K562 (cell line): ENCODE results near the gene ENOX2. TPM values are rescaled to one million over a fixed set of nuclear protein-coding genes. Genes with fewer than 3 reads are reported as not detected.

Experiments used
- ATAC-seq: fragments of 200-7000 bp; cut with Tn5 transposase; 3 replicates; pipeline ENCODE4 v1.9.1; 2020; ENCODE audit warnings: moderate library complexity
- BruUV-seq: library from RNA; stranded (reverse); fragments of 400-500 nt; replicated peaks from 2 replicates; lab custom pipeline; 2021; lab: Mats Ljungman, UMichigan
- CTCF ChIA-PET: fragments of 300-600 bp; formaldehyde crosslinking; extraction: SDS; loops from one replicate; lab custom pipeline; 2021; ENCODE audit warnings: low intra/inter-chr PET ratio; lab: Yijun Ruan, JAX
- POLR2A ChIA-PET: fragments of 300-600, 350-650 bp; sonication (Branson Sonifier 250); formaldehyde crosslinking; extraction: SDS; loops from one replicate; lab custom pipeline; 2021; ENCODE audit warnings: antibody characterized with exemption, inconsistent platforms; lab: Yijun Ruan, JAX
- DNase-seq, 4 experiments: peaks; one replicate each; pipeline versions ENCODE4 v3.0.0 to v3.0.0-alpha.2; 2011 to 2018; ENCODE audit warnings: low spot score in 3 of 4, mixed read lengths in 3 of 4; ENCODE audit errors: extremely low read depth in 1 of 4
- FAIRE-seq: peaks from 2 replicates; lab custom pipeline; 2011; peaks lifted over from hg19 to GRCh38; lab: Jason Lieb, UNC
- H2AFZ ChIP-seq: 2 replicates; pipeline ENCODE4 v1.6.0; 2011; ENCODE audit warnings: low read depth, low read length, control low read depth, inconsistent platforms
- H3K27ac ChIP-seq: fragments of 200-600 bp; 3 replicates; pipeline ENCODE4 v1.8.0; 2011; ENCODE audit warnings: low read depth, mild to moderate bottlenecking, control low read depth, inconsistent platforms, low read length, moderate library complexity, mixed read lengths; ENCODE audit errors: extremely low read depth
- H3K27me3 ChIP-seq, 2 experiments: fragments of 300-600 bp in 1 of 2; 2 replicates in 1 of 2; 3 replicates in 1 of 2; pipeline versions ENCODE4 v1.6.0 to v1.8.0; 2011; ENCODE audit warnings: inconsistent platforms in 2 of 2, low read length in 2 of 2, mild to moderate bottlenecking in 1 of 2, mixed read lengths in 1 of 2, moderate library complexity in 1 of 2; ENCODE audit not compliant: control insufficient read depth in 2 of 2, insufficient read depth in 2 of 2
- H3K36me3 ChIP-seq: fragments of 300-600 bp; 3 replicates; pipeline ENCODE4 v1.8.0; 2011; ENCODE audit warnings: mild to moderate bottlenecking, low read length, inconsistent platforms; ENCODE audit not compliant: control insufficient read depth, insufficient read depth
- H3K4me1 ChIP-seq, 2 experiments: fragments of 200-600 bp in 1 of 2; replicated peaks in 1 of 2; 2 replicates in 1 of 2; 3 replicates in 1 of 2; pipeline versions ENCODE4 v1.5.1 to v1.8.0; 2011; ENCODE audit warnings: inconsistent platforms in 2 of 2, low read length in 2 of 2, mild to moderate bottlenecking in 1 of 2, mixed read lengths in 1 of 2, moderate library complexity in 1 of 2; ENCODE audit not compliant: control insufficient read depth in 2 of 2, insufficient read depth in 2 of 2
- H3K4me2 ChIP-seq: 2 replicates; pipeline ENCODE4 v1.6.1; 2011; ENCODE audit warnings: low read length, control low read depth, inconsistent platforms, mixed read lengths; ENCODE audit not compliant: insufficient read depth
- H3K4me3 ChIP-seq: fragments of 200-600 bp; sonication (generic), shearing (Covaris generic); 2 replicates; pipeline ENCODE4 v1.5.1; 2016; ENCODE audit warnings: control low read depth, inconsistent platforms
- H3K79me2 ChIP-seq: fragments of 200-600 bp; 3 replicates; pipeline ENCODE4 v1.8.0; 2011; ENCODE audit warnings: low read length, inconsistent platforms; ENCODE audit not compliant: control insufficient read depth, insufficient read depth
- H3K9ac ChIP-seq, 2 experiments: 2 replicates each; pipeline versions ENCODE4 v1.6.0 to v1.6.1; 2011; ENCODE audit warnings: low read depth in 2 of 2, low read length in 2 of 2, control low read depth in 1 of 2, inconsistent platforms in 1 of 2, mild to moderate bottlenecking in 1 of 2, mixed read lengths in 1 of 2; ENCODE audit not compliant: insufficient read depth in 1 of 2
- H3K9me1 ChIP-seq: one replicate; pipeline ENCODE4 v1.6.0; 2011; ENCODE audit warnings: inconsistent platforms, mild to moderate bottlenecking, low read length, moderate library complexity; ENCODE audit not compliant: control insufficient read depth, insufficient read depth
- H3K9me3 ChIP-seq: replicated peaks from 2 replicates; pipeline ENCODE4 v1.5.1; 2011; ENCODE audit warnings: low read depth, low read length, inconsistent platforms; ENCODE audit not compliant: control insufficient read depth, insufficient read depth
- H4K20me1 ChIP-seq: replicated peaks from 2 replicates; pipeline ENCODE4 v1.6.1; 2011; ENCODE audit warnings: low read length, inconsistent platforms, mixed read lengths; ENCODE audit not compliant: control insufficient read depth, insufficient read depth
- CHD4 ChIP-seq: fragments of 200-600 bp; sonication (generic); IDR thresholded peaks from 3 replicates; pipeline ENCODE4 v1.6.1; 2012; ENCODE audit warnings: low read depth, mild to moderate bottlenecking, mixed read lengths, low read length, inconsistent platforms; ENCODE audit not compliant: insufficient read depth, insufficient replicate concordance, poor library complexity, severe bottlenecking
- HDAC6 ChIP-seq: IDR thresholded peaks from 2 replicates; pipeline ENCODE4 v1.6.1; 2012; ENCODE audit warnings: low read depth, mild to moderate bottlenecking, control low read depth, inconsistent platforms, low read length, moderate library complexity
- L3MBTL2 ChIP-seq: fragments of 450-650 bp; IDR thresholded peaks from 2 replicates; pipeline ENCODE4 v1.6.1; 2016; ENCODE audit warnings: mild to moderate bottlenecking, moderate library complexity
- MTA1 ChIP-seq: fragments of 450-650 bp; IDR thresholded peaks from 2 replicates; pipeline ENCODE4 v1.6.1; 2017; ENCODE audit warnings: borderline replicate concordance
- NELFE ChIP-seq: IDR thresholded peaks from 2 replicates; pipeline ENCODE4 v1.6.1; 2011; ENCODE audit warnings: mild to moderate bottlenecking; ENCODE audit not compliant: insufficient read depth, insufficient read length
- POLR2B ChIP-seq: fragments of 450-650 bp; IDR thresholded peaks from 2 replicates; pipeline ENCODE4 v1.6.1; 2018; ENCODE audit warnings: low read depth; ENCODE audit not compliant: partially characterized antibody
- PYGO2 ChIP-seq: fragments of 450-650 bp; IDR thresholded peaks from 2 replicates; pipeline ENCODE4 v1.6.1; 2016; ENCODE audit warnings: mild to moderate bottlenecking, missing genetic modification characterization, moderate library complexity, missing compliant biosample characterization
- SRSF1 ChIP-seq: fragments of 200-400 bp; formaldehyde crosslinking; IDR thresholded peaks from 2 replicates; pipeline ENCODE4 v1.6.1; 2017; ENCODE audit warnings: mild to moderate bottlenecking, low read depth, low read length, moderate library complexity
- SRSF9 ChIP-seq: fragments of 200-400 bp; formaldehyde crosslinking; IDR thresholded peaks from 2 replicates; pipeline ENCODE4 v1.6.1; 2017; ENCODE audit warnings: low read depth, low read length, borderline replicate concordance
- THRAP3 ChIP-seq: fragments of 450-650 bp; IDR thresholded peaks from 2 replicates; pipeline ENCODE4 v1.6.1; 2016; ENCODE audit warnings: mild to moderate bottlenecking, inconsistent platforms, borderline replicate concordance
- ZEB2 ChIP-seq: fragments of 450-650 bp; IDR thresholded peaks from 2 replicates; pipeline ENCODE4 v1.6.1; 2016
- ZNF121 ChIP-seq: sonication (generic); formaldehyde crosslinking; conservative IDR thresholded peaks from 2 replicates; pipeline ENCODE4 v1.8.0; 2022; ENCODE audit warnings: missing genetic modification reagents
- ZNF311 ChIP-seq: fragments of 250-450 bp; sonication (Bioruptor Pico); IDR thresholded peaks from 2 replicates; pipeline ENCODE4 v1.4.0; 2020; ENCODE audit warnings: mild to moderate bottlenecking, moderate library complexity
- ZNF561 ChIP-seq: fragments of 450-650 bp; formaldehyde crosslinking; conservative IDR thresholded peaks from 2 replicates; pipeline ENCODE4 v1.4.0; 2020; ENCODE audit warnings: mild to moderate bottlenecking, moderate library complexity
- ZNF589 ChIP-seq: fragments of 200-800 bp; sonication (Bioruptor generic); IDR thresholded peaks from 2 replicates; pipeline ENCODE4 v1.6.1; 2016; ENCODE audit warnings: low read depth, missing genetic modification characterization, missing compliant biosample characterization
- WGBS: fragments of 100-300 bp; shearing (Covaris generic); methylation state at CpG from one replicate; pipeline ENCODE4 v1.1.6; 2016; ENCODE audit warnings: low coverage, mixed read lengths; ENCODE audit not compliant: insufficient coverage; ENCODE audit errors: missing lambda C conversion rate; 5-methylcytosine and 5-hydroxymethylcytosine counted together
- in situ Hi-C: fragments of 300-500 bp; cut with MboI; formaldehyde crosslinking; loops from 4 replicates; pipeline ENCODE4 v1.15.0; 2018; ENCODE audit warnings: inconsistent platforms, mixed read lengths
- intact Hi-C: fragments of 100-400 bp; cut with micrococcal nuclease; formaldehyde crosslinking; loops from 2 replicates; pipeline ENCODE4 v1.14.2; 2022
- polyA plus RNA-seq, 8 experiments: library from polyadenylated mRNA; depleted of rRNA in 4 of 8; stranded (reverse) in 5 of 8; unstranded in 3 of 8; fragments of >200 nt; fragmentation: Nextera tagmentation in 2 of 8; fragmentation: Illumina TruSeq in 1 of 8; extraction: Ambion mirVana in 2 of 8; extraction: Trizol in 1 of 8; gene quantifications; 2 replicates each; pipeline versions ENCODE4 v1.2.1 to v1.2.3, GENCODE V29; 2011 to 2014; ENCODE audit warnings: inconsistent platforms in 1 of 8, missing spikeins in 1 of 8
- total RNA-seq, 7 experiments: library from RNA; depleted of rRNA in 6 of 7; stranded (reverse); fragments of >200 nt in 6 of 7; fragmentation: Illumina TruSeq in 2 of 7; extraction: Trizol in 2 of 7; gene quantifications; 2 replicates each; pipeline versions ENCODE4 v1.2.1 to v1.2.3, GENCODE V29; 2011 to 2021; ENCODE audit warnings: low replicate concordance in 1 of 7
- TF ChIP-seq, protein P1 (sequence below), 2 experiments: fragments of 450-650 bp; formaldehyde crosslinking in 1 of 2; IDR thresholded peaks; 2 replicates each; pipeline versions ENCODE4 v1.4.0 to v1.6.1; 2014 to 2020; ENCODE audit warnings: mild to moderate bottlenecking in 2 of 2, borderline replicate concordance in 1 of 2, low read depth in 1 of 2

ENOX2 gene
- total and polyA plus RNA-seq, 9 of the 15 experiments (the other 6 are each of a cell fraction or from before 2014, with no cell fraction given): 6.1 to 24.0 (median 13.8) TPM

DNA sequence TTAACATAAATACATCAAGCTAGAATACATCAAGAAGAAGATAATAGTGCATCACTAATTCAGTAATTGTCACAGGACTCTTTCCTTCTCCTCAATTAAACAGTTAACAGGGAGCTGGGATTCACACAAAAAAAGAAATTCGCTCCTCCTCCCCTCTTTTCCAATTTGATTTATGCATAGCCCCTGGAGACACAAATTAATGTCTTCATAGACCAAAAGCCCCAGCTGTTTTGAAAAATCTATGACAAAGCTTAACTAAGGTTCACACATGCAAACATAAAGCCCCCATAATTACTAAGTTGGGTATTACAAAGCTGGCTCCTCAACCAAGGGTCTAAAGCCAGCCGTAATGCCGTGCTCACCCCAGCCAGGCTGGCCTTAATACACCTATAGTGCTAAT lies 61.2 kb downstream of the ENOX2 start:
- Histone ChIP-seq H2AFZ (no peak overlapping the region), H3K4me1 (peaks cover 0 to 5% of the 10 kb centered on the region in 2 experiments; a peak in 2 of 5 replicates), H3K9me1 (no peaks in the 10 kb centered on the region), H3K27me3 (no peaks in the 10 kb centered on the region), H3K79me2 (no peaks in the 10 kb centered on the region), H3K4me2 (no peak overlapping the region), H3K27ac (no peak overlapping the region), H3K36me3 (no peaks in the 10 kb centered on the region), H4K20me1 (no peaks in the 10 kb centered on the region), H3K9me3 (no peaks in the 10 kb centered on the region), H3K9ac (no peak overlapping the region)
- no peak for DNase-seq
- CTCF ChIA-PET: no interaction called here
- BruUV-seq: no TSS peak
- intact Hi-C loops (no loop called here), in situ Hi-C loops (no loop called here)
- FAIRE-seq: no peak
- ATAC-seq: no peak
- WGBS: 79% methylated on average over 3 of the region's 3 CpGs
- TF ChIP-seq CHD4 (no peak), SRSF1 (no peak), HDAC6 (no peak), NELFE (no peak), ZNF589 (CRISPR knock-in tag) (no peak), ZNF311 (no peak), ZNF121 (CRISPR knock-in tag) (no peak), MTA1 (no peak), THRAP3 (no peak), ZNF561 (CRISPR knock-in tag) (no peak), L3MBTL2 (no peak), POLR2B (no peak), SRSF9 (no peak), ZEB2 (no peak), PYGO2 (tag) (no peak)
- TF ChIP-seq, protein P1, sequence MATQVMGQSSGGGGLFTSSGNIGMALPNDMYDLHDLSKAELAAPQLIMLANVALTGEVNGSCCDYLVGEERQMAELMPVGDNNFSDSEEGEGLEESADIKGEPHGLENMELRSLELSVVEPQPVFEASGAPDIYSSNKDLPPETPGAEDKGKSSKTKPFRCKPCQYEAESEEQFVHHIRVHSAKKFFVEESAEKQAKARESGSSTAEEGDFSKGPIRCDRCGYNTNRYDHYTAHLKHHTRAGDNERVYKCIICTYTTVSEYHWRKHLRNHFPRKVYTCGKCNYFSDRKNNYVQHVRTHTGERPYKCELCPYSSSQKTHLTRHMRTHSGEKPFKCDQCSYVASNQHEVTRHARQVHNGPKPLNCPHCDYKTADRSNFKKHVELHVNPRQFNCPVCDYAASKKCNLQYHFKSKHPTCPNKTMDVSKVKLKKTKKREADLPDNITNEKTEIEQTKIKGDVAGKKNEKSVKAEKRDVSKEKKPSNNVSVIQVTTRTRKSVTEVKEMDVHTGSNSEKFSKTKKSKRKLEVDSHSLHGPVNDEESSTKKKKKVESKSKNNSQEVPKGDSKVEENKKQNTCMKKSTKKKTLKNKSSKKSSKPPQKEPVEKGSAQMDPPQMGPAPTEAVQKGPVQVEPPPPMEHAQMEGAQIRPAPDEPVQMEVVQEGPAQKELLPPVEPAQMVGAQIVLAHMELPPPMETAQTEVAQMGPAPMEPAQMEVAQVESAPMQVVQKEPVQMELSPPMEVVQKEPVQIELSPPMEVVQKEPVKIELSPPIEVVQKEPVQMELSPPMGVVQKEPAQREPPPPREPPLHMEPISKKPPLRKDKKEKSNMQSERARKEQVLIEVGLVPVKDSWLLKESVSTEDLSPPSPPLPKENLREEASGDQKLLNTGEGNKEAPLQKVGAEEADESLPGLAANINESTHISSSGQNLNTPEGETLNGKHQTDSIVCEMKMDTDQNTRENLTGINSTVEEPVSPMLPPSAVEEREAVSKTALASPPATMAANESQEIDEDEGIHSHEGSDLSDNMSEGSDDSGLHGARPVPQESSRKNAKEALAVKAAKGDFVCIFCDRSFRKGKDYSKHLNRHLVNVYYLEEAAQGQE (IDR thresholded peaks at IDR 0.05; ENCODE audit: borderline replicate concordance): no peak
- TF ChIP-seq, protein P1 (CRISPR knock-in tag; IDR thresholded peaks at IDR 0.05; ENCODE audit: low read depth): no peak
- TF ChIP-seq, all 486 proteins: peak for 0
- POLR2A ChIA-PET: interaction anchor here (1.0 kb wide), 2 partner anchors 9 to 11 kb away, joined by 3 to 4 read pairs; no protein-coding TSS in a partner anchor
- H3K4me3 ChIP-seq: no peak overlapping the region
